ENCODE results near the gene CLDN11. TPM values are rescaled to one million over a fixed set of nuclear protein-coding genes. Genes with fewer than 3 reads are reported as not detected.
A peak's percentile ranks its signal among the peaks of the same experiment; 100 is the strongest.

The CLDN11 gene
- total RNA-seq, 1 donor from 2014 or later: 86.8 TPM

DNA sequence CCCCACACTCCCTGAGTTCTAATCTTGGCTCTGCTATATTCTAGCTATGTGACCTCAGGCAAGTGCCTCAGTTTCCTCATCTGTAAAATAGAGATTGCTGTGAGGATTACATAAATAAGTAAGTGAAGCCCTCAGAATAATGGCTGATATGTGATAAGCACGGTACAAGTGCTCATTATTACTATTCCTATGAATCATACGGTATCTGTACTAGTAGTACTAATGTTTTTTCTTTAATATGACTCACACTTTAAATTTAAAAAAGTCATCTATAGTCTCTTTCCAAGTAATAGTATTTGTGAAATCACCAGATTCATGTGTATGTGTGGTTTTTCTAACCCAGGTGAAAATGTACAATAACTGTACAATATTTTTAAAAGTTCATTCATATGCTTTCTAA lies 58.7 kb downstream of the CLDN11 start:
- H3K27ac Mint-ChIP-seq: no peak overlapping the region
- no peak for TF ChIP-seq CTCF (conservative IDR thresholded peaks at IDR 0.05)
- DNase-seq (ENCODE audit: extremely low spot score, unreplicated experiment): no peak
- H3K4me1 Mint-ChIP-seq (ENCODE audit: unreplicated experiment): peaks cover 39% of the 10 kb centered on the region
- H3K9me3 Mint-ChIP-seq: no peaks in the 10 kb centered on the region
- no peak overlapping the region for H3K4me3 Mint-ChIP-seq
- peaks cover 3% of the 10 kb centered on the region for H3K36me3 Mint-ChIP-seq
- H3K27me3 Mint-ChIP-seq: peaks cover 3% of the 10 kb centered on the region

DNA sequence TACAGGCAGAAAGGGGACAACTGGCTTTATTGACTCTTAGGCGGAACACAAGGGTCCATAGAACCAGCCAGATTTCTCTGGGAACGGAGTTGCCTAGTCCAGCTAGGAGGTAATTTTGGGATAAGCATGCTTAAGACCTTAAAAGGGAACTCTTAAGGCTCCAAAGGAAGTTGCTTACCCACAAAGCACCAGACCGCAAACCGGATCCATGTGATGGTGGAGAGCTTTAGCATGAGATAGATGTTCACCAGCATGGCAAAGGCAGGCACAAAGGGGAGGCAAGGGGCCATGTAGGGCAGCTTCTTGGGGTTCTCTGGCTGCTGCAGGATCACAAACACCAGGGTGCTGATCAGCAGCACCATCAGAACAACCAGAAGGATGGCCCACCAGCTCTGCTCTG lies 61.4 kb downstream of the CLDN11 start:
- TF ChIP-seq CTCF (conservative IDR thresholded peaks at IDR 0.05): no peak
- Mint-ChIP-seq H3K9me3 (no peaks in the 10 kb centered on the region), H3K4me1 (ENCODE audit: unreplicated experiment) (peaks cover 28% of the 10 kb centered on the region), H3K4me3 (no peak overlapping the region), H3K36me3 (peaks cover 3% of the 10 kb centered on the region), H3K27ac (no peak overlapping the region), H3K27me3 (peaks cover 3% of the 10 kb centered on the region)
- no peak for DNase-seq (ENCODE audit: extremely low spot score, unreplicated experiment)

DNA sequence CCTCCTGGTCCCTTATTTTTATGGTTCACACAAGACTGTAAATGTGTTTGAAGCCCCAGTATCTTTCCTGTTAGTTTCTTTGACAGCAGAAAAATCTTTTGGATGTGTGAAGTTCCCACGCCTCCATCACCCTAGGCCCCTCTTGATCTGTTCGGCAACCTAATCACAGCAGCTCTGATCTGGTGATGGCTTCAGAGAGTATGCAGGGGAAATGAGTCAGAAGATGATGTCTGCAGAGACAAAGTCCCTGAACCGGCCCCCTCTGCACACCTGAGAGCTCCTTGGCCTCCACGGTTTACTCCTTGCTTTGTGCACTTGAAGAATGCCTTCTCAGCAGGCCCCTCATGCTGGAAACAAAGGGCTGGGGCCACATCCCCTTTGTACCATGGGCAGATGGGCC lies 63.5 kb downstream of the CLDN11 start:
- no peak for TF ChIP-seq CTCF (conservative IDR thresholded peaks at IDR 0.05)
- no peaks in the 10 kb centered on the region for H3K27me3 Mint-ChIP-seq
- H3K4me3 Mint-ChIP-seq: no peak overlapping the region
- no peak for DNase-seq (ENCODE audit: extremely low spot score, unreplicated experiment)
- H3K4me1 Mint-ChIP-seq (ENCODE audit: unreplicated experiment): peaks cover 27% of the 10 kb centered on the region
- H3K27ac Mint-ChIP-seq: no peak overlapping the region
- H3K36me3 Mint-ChIP-seq: peaks cover 8% of the 10 kb centered on the region
- no peaks in the 10 kb centered on the region for H3K9me3 Mint-ChIP-seq

DNA sequence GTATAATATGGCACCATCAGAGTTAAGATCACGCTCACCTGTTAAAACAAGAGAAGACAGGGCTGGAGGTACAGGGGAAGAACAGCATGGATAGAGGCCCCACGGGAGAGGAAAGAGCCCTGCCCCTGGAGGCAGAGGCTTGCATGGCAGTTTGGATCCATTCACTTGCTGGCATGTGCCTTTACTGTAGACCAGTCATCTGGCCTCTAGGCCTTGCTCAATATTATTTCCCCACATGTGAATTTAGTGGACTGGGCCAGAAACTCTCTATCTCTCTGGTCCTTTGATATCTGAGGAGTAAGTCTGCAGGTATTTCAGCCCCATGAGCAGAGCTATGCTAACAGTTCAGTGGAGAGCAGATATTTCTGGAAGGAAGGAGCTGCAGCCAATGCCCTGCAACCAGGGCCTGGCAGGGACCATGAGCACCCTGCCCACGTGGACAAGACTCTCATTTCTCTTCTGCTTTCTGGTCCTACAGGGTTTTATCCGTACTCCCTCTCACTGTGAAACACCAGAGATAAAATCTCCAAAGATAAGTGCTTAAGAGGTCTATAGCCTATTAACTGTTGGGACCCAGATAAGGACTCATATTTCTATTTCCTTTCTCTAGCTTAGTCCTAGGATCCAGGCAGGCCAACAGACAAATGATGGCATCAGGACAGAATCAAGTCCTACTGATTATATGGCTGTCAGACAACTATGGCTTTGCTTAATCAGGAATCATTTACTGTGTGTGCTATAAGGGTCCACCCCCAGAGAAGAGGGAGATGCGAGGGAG lies 65.0 kb downstream of the CLDN11 start:
- Mint-ChIP-seq H3K27me3 (no peaks in the 10 kb centered on the region), H3K27ac (no peak overlapping the region), H3K4me3 (no peak overlapping the region), H3K36me3 (peaks cover 8% of the 10 kb centered on the region), H3K9me3 (no peaks in the 10 kb centered on the region), H3K4me1 (ENCODE audit: unreplicated experiment) (peaks cover 37% of the 10 kb centered on the region)
- peak; percentile 32 for TF ChIP-seq CTCF (conservative IDR thresholded peaks at IDR 0.05)
- DNase-seq (ENCODE audit: extremely low spot score, unreplicated experiment): no peak

Small RNA genes within 50 kb of the gene (microRNA-seq; reads per million reads assigned to microRNA genes)
- not detected for gene MIR6828

Other genes starting within 250 kb of the CLDN11 start
- 38.2 and 49.3 TPM in 2 replicates for gene PHC3, start 237.1 kb upstream of the CLDN11 start, total RNA-seq (ENCODE audit: low replicate concordance)
- gene PRKCI, start 196.4 kb upstream of the CLDN11 start, total RNA-seq (ENCODE audit: low replicate concordance): 47.3 and 54.9 TPM in 2 replicates
- gene SKIL, start 61.2 kb upstream of the CLDN11 start, total RNA-seq (ENCODE audit: low replicate concordance): 28.1 and 35.7 TPM in 2 replicates
- 3.3 and 13.5 TPM in 2 replicates for gene SLC7A14, start 167.2 kb downstream of the CLDN11 start, total RNA-seq (ENCODE audit: low replicate concordance)